Peyer's patch (tissue), 4 donors: ENCODE results near the gene HRH1. TPM values are rescaled to one million over a fixed set of nuclear protein-coding genes. Genes with fewer than 3 reads are reported as not detected.
"Not testable (repeated sequence)": the region's sequence is repeated elsewhere in the genome, so short reads cannot be mapped to it uniquely, and the experiment has no call there.

ENCODE experiments used
- DNase-seq, 3 donors: peaks; one replicate each; pipeline ENCODE4 v3.0.0-alpha.2; 2017 to 2019
- H3K27ac ChIP-seq, 4 donors: fragments of 200-600 bp; sonication (generic); one replicate each; pipeline ENCODE4 v1.5.1; 2016 to 2019
- H3K27me3 ChIP-seq, 2 donors: fragments of 200-600 bp; sonication (generic); one replicate each; pipeline ENCODE4 v1.5.1; 2019
- H3K36me3 ChIP-seq, 3 donors: fragments of 200-600 bp; sonication (generic); one replicate each; pipeline ENCODE4 v1.5.1; 2016 to 2019
- H3K4me1 ChIP-seq, 4 donors: fragments of 200-600 bp; sonication (generic); one replicate each; pipeline ENCODE4 v1.5.1; 2016 to 2019
- H3K4me3 ChIP-seq, 4 donors: fragments of 200-600 bp; sonication (generic); 1 replicate in 3 of 4; 2 replicates in 1 of 4; pipeline ENCODE4 v1.5.1; 2016 to 2019; ENCODE audit warnings: mild to moderate bottlenecking in 1 of 4
- H3K9me3 ChIP-seq, 4 donors: fragments of 200-600 bp; sonication (generic); one replicate each; pipeline ENCODE4 v1.5.1; 2016 to 2019; ENCODE audit warnings: mild to moderate bottlenecking in 1 of 4
- POLR2A ChIP-seq, 2 donors: fragments of 450-650 bp; IDR thresholded peaks; one replicate each; pipeline ENCODE4 v1.5.1; 2017; ENCODE audit warnings: antibody characterized with exemption in 2 of 2, mild to moderate bottlenecking in 2 of 2, moderate library complexity in 2 of 2
- total RNA-seq, 4 donors: library from RNA; depleted of rRNA; stranded (reverse); fragments of >200 nt; gene quantifications; one replicate each; pipeline ENCODE4 v1.1.0, GENCODE V29; 2016
- TF ChIP-seq, protein P1 (sequence below), 6 experiments: fragments of 450-650 bp in 4 of 6; fragments of 200-600 bp in 2 of 6; sonication (generic) in 1 of 6; IDR thresholded peaks; one replicate each; pipeline ENCODE4 v1.5.1; 2017 to 2019; ENCODE audit warnings: antibody characterized with exemption in 6 of 6, mild to moderate bottlenecking in 3 of 6, moderate library complexity in 1 of 6

The HRH1 gene
- total RNA-seq, 4 donors from 2014 or later = 1.7 to 13.7 (median 7.3) TPM

DNA sequence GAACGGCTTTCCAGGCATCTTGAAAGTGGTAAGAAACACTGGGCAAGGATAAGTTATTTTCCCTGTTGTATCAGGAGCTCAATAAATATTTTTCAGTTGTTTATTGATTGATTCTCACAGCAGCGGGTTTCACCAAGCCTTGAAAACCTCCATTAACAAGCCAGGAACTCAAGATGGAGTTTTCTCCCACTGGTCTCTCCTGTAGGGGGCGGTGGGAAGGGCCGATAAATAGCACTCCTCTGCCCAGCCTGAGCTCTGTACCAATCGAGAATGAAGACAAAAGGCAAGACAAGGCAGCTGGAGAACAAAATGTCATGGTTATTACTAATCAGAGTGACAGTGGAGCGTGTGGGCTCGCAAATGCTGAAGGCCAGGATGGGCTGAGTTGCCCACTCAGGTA, 7.4 kb downstream of the HRH1 start:
- TF ChIP-seq, protein P1, sequence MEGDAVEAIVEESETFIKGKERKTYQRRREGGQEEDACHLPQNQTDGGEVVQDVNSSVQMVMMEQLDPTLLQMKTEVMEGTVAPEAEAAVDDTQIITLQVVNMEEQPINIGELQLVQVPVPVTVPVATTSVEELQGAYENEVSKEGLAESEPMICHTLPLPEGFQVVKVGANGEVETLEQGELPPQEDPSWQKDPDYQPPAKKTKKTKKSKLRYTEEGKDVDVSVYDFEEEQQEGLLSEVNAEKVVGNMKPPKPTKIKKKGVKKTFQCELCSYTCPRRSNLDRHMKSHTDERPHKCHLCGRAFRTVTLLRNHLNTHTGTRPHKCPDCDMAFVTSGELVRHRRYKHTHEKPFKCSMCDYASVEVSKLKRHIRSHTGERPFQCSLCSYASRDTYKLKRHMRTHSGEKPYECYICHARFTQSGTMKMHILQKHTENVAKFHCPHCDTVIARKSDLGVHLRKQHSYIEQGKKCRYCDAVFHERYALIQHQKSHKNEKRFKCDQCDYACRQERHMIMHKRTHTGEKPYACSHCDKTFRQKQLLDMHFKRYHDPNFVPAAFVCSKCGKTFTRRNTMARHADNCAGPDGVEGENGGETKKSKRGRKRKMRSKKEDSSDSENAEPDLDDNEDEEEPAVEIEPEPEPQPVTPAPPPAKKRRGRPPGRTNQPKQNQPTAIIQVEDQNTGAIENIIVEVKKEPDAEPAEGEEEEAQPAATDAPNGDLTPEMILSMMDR (IDR thresholded peaks at IDR 0.05) = no peak
- TF ChIP-seq POLR2A (IDR thresholded peaks at IDR 0.05) = no peak
- Histone ChIP-seq H3K36me3 (no peaks in the 10 kb centered on the region), H3K9me3 (no peaks in the 10 kb centered on the region), H3K27me3 (no peaks in the 10 kb centered on the region), H3K27ac (no peak overlapping the region), H3K4me3 (no peak overlapping the region), H3K4me1 (no peaks in the 10 kb centered on the region)
- no peak for DNase-seq

DNA sequence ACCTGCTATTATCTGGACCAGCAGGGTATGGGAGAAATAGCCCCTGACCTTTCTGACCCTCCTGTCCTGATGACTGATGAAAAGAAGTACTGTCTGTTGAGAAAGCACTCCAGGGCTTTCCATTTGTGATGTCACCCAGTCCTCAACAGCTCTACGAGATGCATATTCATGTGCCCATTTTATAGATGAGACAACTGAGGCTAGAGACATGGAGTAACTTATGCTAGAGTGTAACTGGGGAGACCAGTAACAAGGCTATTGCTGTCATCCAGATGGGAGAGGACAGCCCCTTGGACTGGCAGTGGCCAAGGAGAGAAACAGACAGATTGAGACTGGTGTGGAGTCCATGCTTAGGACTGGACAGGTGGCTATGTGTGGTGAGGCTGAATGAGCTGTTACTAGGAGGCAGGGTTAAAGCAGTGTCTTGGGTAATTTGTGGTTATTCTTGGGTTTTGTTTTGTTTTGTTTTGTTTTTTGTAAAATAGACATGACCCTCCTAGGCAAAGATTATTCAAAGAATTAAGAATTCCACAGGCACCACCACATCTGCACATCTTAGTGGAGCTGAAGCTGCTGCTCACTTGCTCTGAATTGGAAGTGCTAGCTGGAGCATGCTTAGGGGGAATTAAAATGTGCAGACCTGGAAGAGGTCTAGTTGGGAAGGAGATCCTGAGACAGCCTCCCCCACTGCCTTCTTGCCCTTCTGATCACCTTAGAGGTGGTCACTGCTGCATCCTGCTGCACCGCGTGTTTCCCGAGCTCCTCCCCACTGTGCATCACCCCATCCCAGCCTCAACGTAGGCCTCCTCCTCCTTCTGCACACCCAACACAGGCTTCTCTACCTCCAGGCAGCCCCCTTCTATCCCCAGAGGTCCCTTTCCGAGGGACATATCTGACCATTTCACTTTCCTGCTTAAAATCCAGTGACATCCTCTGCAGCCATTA, 8.4 kb downstream of the HRH1 start:
- Histone ChIP-seq H3K4me1 (no peaks in the 10 kb centered on the region), H3K27me3 (no peaks in the 10 kb centered on the region), H3K9me3 (no peaks in the 10 kb centered on the region), H3K27ac (no peak overlapping the region), H3K36me3 (no peaks in the 10 kb centered on the region), H3K4me3 (no peak overlapping the region)
- DNase-seq = no peak
- TF ChIP-seq, protein P1 (IDR thresholded peaks at IDR 0.05) = no peak
- TF ChIP-seq POLR2A (IDR thresholded peaks at IDR 0.05) = no peak

GRCh38 chr3:11164607-11165006, 10.3 kb downstream of the HRH1 start:
- no peak for DNase-seq

DNA sequence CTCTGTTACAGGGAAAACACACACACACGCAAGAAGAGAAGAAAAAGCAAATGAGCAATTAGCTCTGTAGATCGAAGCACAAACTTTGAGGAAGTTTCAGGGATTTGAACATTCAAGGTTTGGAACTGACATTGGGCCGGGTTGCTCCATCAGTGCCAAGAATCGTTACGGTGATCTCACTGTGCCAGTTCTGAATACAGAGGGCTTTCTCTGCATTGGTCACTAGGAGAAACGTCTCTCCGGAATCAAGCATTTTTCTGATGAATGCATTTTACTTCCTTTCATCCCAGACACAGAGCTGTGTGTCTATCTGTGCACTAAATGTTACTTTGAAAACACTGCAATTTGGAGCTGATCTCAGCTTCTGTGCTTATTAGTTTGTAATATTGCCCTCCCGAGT, 11.2 kb downstream of the HRH1 start:
- H3K36me3 ChIP-seq = no peaks in the 10 kb centered on the region
- no peaks in the 10 kb centered on the region for H3K4me1 ChIP-seq
- H3K9me3 ChIP-seq = no peaks in the 10 kb centered on the region
- TF ChIP-seq, protein P1 (IDR thresholded peaks at IDR 0.05) = no peak
- no peak for TF ChIP-seq POLR2A (IDR thresholded peaks at IDR 0.05)
- H3K27me3 ChIP-seq = no peaks in the 10 kb centered on the region
- no peak for DNase-seq
- no peak overlapping the region for H3K27ac ChIP-seq
- H3K4me3 ChIP-seq = no peak overlapping the region

More at GRCh38 chr3:11164607-11165006, 10.3 kb downstream of the HRH1 start:
- Histone ChIP-seq H3K4me1 (no peaks in the 10 kb centered on the region), H3K9me3 (no peaks in the 10 kb centered on the region), H3K27me3 (no peaks in the 10 kb centered on the region), H3K27ac (no peak overlapping the region), H3K4me3 (no peak overlapping the region), H3K36me3 (no peaks in the 10 kb centered on the region)
- TF ChIP-seq, protein P1 (IDR thresholded peaks at IDR 0.05) = no peak
- TF ChIP-seq POLR2A (IDR thresholded peaks at IDR 0.05) = no peak

DNA sequence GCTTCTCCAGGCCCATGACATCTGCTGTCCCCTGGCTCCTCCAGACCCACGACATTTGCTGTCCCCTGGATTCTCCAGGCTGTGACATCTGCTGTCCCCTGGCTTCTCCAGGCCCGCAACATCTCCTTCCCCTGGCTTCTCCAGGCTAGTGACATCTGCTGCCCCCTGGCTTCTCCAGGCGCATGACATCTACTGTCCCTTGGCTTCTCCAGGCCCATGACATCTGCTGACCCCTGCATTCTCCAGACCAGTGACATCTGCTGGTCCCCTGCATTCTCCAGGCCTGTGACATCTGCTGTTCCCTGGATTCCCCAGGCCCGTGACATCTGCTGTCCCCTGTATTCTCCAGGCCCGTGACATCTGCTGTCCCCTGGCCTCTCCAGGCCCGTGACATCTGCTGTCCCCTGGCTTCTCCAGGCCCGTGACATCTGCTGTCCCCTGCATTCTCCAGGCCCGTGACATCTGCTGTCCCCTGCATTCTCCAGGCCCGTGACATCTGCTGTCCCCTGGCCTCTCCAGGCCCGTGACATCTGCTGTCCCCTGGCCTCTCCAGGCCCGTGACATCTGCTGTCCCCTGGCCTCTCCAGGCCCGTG, 12.6 kb downstream of the HRH1 start:
- H3K36me3 ChIP-seq, H3K27me3 ChIP-seq, H3K4me3 ChIP-seq, H3K4me1 ChIP-seq, H3K27ac ChIP-seq, H3K9me3 ChIP-seq, DNase-seq: not testable (repeated sequence)

- TF ChIP-seq POLR2A (IDR thresholded peaks at IDR 0.05) = no peak
- TF ChIP-seq, protein P1 (IDR thresholded peaks at IDR 0.05) = no peak
Observed at GRCh38 chr3:11167590-11167989, 13.3 kb downstream of the HRH1 start.

More at GRCh38 chr3:11167590-11167989, 13.3 kb downstream of the HRH1 start:
- no peaks in the 10 kb centered on the region for H3K27me3 ChIP-seq
- H3K4me1 ChIP-seq = no peaks in the 10 kb centered on the region
- no peak overlapping the region for H3K27ac ChIP-seq
- no peak overlapping the region for H3K4me3 ChIP-seq
- no peak for DNase-seq
- no peaks in the 10 kb centered on the region for H3K9me3 ChIP-seq
- H3K36me3 ChIP-seq = no peaks in the 10 kb centered on the region
